ENCODE measurements around the gene CDYL2. TPM values are rescaled to one million over a fixed set of nuclear protein-coding genes. Genes with fewer than 3 reads are reported as not detected.
"Not testable (repeated sequence)": the region's sequence is repeated elsewhere in the genome, so short reads cannot be mapped to it uniquely, and the experiment has no call there.

CDYL2 gene
- total RNA-seq, 1 donor from 2014 or later = 5.4 TPM

DNA sequence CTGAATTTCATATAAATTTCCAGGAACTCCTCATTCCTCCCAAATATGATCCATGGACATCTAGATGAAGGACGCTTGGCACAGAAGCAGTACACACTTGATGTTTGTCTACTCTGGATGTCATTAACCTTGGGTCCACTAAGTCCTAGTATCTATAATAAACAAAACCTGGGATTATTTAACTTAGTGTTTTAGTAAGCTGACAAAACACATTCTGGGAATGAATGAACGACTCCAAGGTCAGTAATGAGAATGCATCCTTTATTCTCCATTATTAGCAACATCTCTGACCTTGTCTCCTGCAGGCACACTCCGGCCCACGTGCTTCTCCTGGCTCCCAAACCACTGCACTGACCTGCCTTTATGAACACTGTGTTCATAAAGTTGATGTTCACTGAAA is 24.1 kb upstream of the CDYL2 start:
- TF ChIP-seq, protein P1, sequence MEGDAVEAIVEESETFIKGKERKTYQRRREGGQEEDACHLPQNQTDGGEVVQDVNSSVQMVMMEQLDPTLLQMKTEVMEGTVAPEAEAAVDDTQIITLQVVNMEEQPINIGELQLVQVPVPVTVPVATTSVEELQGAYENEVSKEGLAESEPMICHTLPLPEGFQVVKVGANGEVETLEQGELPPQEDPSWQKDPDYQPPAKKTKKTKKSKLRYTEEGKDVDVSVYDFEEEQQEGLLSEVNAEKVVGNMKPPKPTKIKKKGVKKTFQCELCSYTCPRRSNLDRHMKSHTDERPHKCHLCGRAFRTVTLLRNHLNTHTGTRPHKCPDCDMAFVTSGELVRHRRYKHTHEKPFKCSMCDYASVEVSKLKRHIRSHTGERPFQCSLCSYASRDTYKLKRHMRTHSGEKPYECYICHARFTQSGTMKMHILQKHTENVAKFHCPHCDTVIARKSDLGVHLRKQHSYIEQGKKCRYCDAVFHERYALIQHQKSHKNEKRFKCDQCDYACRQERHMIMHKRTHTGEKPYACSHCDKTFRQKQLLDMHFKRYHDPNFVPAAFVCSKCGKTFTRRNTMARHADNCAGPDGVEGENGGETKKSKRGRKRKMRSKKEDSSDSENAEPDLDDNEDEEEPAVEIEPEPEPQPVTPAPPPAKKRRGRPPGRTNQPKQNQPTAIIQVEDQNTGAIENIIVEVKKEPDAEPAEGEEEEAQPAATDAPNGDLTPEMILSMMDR (conservative IDR thresholded peaks at IDR 0.05; ENCODE audit: low read depth, low read length) = no peak
- H3K4me3 ChIP-seq (ENCODE audit: low read depth, low read length) = no peak overlapping the region
- DNase-seq (ENCODE audit: low read depth) = no peak

GRCh38 chr16:80827007-80827406 is 22.6 kb upstream of the CDYL2 start:
- TF ChIP-seq, protein P1 (conservative IDR thresholded peaks at IDR 0.05; ENCODE audit: low read depth, low read length) = no peak
- H3K4me3 ChIP-seq (ENCODE audit: low read depth, low read length) = no peak overlapping the region
- no peak for DNase-seq (ENCODE audit: low read depth)

GRCh38 chr16:80825365-80825758 is 21.0 kb upstream of the CDYL2 start:
- no peak overlapping the region for H3K4me3 ChIP-seq (ENCODE audit: low read depth, low read length)
- TF ChIP-seq, protein P1 (conservative IDR thresholded peaks at IDR 0.05; ENCODE audit: low read depth, low read length) = no peak
- DNase-seq (ENCODE audit: low read depth) = no peak

DNA sequence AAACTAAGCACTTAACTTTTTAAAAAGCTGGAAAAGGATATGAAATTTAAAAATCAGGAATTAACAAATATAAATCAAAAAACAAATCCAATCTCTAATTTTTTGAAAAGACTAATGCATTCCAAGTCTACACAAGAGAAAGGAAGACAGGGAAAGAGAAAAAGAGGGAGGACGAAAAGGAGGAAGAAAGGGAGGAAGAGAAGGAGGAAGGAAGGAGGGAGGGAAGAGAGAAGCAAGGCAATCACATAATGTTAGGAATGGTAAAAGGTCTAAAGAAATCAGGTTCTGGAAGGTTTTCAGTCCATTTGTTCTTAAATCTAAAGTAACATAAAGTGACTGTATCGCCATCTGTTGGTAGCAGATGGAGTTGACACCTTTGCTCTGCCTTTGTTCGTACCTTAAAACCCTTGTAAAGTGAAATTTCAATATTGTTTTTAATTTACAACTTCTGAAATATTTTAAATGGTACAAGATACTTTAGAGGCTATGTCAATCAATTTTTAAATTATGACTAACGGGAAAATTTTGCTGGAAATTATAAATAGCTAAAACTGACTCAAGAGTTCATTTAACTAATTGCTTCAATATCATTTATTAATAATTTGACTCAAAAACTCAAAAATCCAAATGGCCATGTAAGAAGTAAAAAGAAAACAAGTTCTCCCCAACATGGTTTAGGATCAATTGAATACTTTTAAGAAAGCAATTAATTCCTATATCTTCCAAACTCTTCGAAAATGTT is 20.4 kb upstream of the CDYL2 start:
- TF ChIP-seq, protein P1 (conservative IDR thresholded peaks at IDR 0.05; ENCODE audit: low read depth, low read length) = peak; percentile 80
- DNase-seq (ENCODE audit: low read depth) = peak; percentile 32
- H3K4me3 ChIP-seq (ENCODE audit: low read depth, low read length) = no peak overlapping the region

DNA sequence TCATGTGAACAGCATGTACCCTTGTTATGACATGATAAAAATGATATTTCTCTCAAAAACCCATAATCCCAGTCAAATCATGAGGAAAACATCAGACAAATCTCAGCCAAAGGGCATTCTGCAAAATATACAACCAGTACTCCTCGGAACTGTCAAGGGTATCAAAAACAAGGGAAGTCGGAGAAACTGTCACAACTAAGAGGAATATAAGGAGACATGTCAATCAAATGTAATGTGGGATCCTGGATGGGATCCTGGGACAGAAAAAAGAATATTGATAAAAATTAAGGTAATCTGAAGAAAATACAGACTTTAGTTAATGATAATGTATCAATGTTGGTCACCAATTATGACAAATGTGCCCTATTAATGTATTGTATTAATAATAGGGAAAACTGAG is 15.6 kb upstream of the CDYL2 start:
- no peak overlapping the region for H3K4me3 ChIP-seq (ENCODE audit: low read depth, low read length)
- TF ChIP-seq, protein P1 (conservative IDR thresholded peaks at IDR 0.05; ENCODE audit: low read depth, low read length) = no peak
- DNase-seq (ENCODE audit: low read depth) = no peak

- TF ChIP-seq, protein P1 (conservative IDR thresholded peaks at IDR 0.05; ENCODE audit: low read depth, low read length) = no peak
- H3K4me3 ChIP-seq (ENCODE audit: low read depth, low read length) = no peak overlapping the region
- no peak for DNase-seq (ENCODE audit: low read depth)
These were observed 12.0 kb upstream of the CDYL2 start for GRCh38 chr16:80816356-80816755.

DNA sequence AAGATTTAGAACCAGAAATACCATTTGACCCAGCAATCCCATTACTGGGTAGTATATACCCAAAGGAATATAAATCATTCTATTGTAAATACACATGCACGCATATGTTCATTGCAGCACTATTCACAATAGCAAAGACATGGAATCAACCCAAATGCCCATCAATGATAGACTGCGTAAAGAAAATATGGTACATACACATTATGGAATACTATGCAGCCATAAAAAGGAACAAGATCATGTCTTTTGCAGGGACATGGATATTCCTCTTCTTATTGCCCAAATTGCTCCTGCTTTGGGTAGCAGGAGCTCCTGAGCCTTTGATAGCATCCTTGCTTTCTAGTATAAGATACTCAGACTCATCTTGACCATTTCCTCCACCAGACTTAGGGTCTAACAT is 10.9 kb upstream of the CDYL2 start:
- not testable (repeated sequence) for H3K4me3 ChIP-seq (ENCODE audit: low read depth, low read length); DNase-seq (ENCODE audit: low read depth)

Data from epithelial cell of proximal tubule (primary cell).